Stimulated activated CD8-positive, alpha-beta memory T cell treated with anti-CD3 and anti-CD28 coated beads, Interleukin-7, amount 100 ng/mL, for 1 hour (primary cell): Measurements from ENCODE around the gene NOL8.

Experiments used
- DNase-seq, 2 donors: peaks; one replicate each; pipeline ENCODE4 v3.0.0-alpha.2; 2020; ENCODE audit warnings: low read depth in 2 of 2

Gene NOL8

GRCh38 chr9:92270511-92270910 is 54.6 kb downstream of the NOL8 start:
- no peak for DNase-seq

- DNase-seq = no peak
These were observed 58.7 kb downstream of the NOL8 start for GRCh38 chr9:92266486-92266885.

- DNase-seq = no peak
These were observed 60.0 kb downstream of the NOL8 start for GRCh38 chr9:92265154-92265553.

GRCh38 chr9:92263131-92263530 is 62.0 kb downstream of the NOL8 start:
- no peak for DNase-seq

- no peak for DNase-seq
These were observed 67.8 kb downstream of the NOL8 start for GRCh38 chr9:92257327-92257726.

- DNase-seq = no peak
These were observed 70.5 kb downstream of the NOL8 start for GRCh38 chr9:92254381-92255337.

GRCh38 chr9:92253656-92254055 is 71.5 kb downstream of the NOL8 start:
- no peak for DNase-seq

GRCh38 chr9:92247981-92248380 is 77.2 kb downstream of the NOL8 start:
- DNase-seq = no peak
